Upper lobe of left lung (tissue), 4 donors: ENCODE data around the gene RGS7.

ENCODE experiments used
- EP300 ChIP-seq, 4 donors: sonication (generic); formaldehyde crosslinking; IDR thresholded peaks; one replicate each; pipeline ENCODE4 v1.5.1; 2017; ENCODE audit warnings: antibody characterized with exemption in 4 of 4, control low read depth in 2 of 4
- POLR2A ChIP-seq, 4 donors: fragments of 450-650 bp; IDR thresholded peaks; one replicate each; pipeline ENCODE4 v1.5.1; 2016 to 2017; ENCODE audit warnings: antibody characterized with exemption in 4 of 4, mild to moderate bottlenecking in 2 of 4
- TF ChIP-seq, protein P1 (sequence below), 6 experiments: fragments of 450-650 bp in 4 of 6; fragments of 200-600 bp in 2 of 6; sonication (generic) in 2 of 6; IDR thresholded peaks; one replicate each; pipeline ENCODE4 v1.5.1; 2016 to 2019; ENCODE audit warnings: antibody characterized with exemption in 6 of 6

DNA sequence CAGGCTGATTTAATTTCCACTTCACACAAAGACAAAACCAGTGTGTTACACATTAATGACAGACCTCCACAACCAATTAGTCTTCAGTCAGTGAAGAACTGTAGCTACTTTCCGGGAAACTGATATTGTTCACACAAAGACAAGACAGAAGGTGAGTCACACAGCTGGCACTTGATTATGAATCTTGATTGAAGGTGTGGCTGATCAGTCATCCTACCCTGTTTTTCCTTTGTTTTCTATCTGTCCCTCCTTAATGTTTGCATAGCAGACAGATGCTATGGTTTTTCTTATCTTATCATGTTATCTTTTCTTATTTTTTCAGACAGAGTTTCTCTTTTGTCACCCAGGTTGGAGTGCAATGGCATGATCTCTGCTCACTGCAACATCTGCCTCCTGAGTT is 560.0 kb downstream of the RGS7 start:
- TF ChIP-seq, protein P1, sequence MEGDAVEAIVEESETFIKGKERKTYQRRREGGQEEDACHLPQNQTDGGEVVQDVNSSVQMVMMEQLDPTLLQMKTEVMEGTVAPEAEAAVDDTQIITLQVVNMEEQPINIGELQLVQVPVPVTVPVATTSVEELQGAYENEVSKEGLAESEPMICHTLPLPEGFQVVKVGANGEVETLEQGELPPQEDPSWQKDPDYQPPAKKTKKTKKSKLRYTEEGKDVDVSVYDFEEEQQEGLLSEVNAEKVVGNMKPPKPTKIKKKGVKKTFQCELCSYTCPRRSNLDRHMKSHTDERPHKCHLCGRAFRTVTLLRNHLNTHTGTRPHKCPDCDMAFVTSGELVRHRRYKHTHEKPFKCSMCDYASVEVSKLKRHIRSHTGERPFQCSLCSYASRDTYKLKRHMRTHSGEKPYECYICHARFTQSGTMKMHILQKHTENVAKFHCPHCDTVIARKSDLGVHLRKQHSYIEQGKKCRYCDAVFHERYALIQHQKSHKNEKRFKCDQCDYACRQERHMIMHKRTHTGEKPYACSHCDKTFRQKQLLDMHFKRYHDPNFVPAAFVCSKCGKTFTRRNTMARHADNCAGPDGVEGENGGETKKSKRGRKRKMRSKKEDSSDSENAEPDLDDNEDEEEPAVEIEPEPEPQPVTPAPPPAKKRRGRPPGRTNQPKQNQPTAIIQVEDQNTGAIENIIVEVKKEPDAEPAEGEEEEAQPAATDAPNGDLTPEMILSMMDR (IDR thresholded peaks at IDR 0.05): no peak
- TF ChIP-seq EP300 (IDR thresholded peaks at IDR 0.05): no peak
- TF ChIP-seq POLR2A (IDR thresholded peaks at IDR 0.05): no peak
